Superior temporal gyrus (tissue), 1 donor: Measurements from ENCODE around the gene MYO1E.

Experiments used
- DNase-seq: peaks from one replicate; pipeline ENCODE4 v3.0.0-alpha.2; 2016; ENCODE audit errors: extremely low spot score

The MYO1E gene

DNA sequence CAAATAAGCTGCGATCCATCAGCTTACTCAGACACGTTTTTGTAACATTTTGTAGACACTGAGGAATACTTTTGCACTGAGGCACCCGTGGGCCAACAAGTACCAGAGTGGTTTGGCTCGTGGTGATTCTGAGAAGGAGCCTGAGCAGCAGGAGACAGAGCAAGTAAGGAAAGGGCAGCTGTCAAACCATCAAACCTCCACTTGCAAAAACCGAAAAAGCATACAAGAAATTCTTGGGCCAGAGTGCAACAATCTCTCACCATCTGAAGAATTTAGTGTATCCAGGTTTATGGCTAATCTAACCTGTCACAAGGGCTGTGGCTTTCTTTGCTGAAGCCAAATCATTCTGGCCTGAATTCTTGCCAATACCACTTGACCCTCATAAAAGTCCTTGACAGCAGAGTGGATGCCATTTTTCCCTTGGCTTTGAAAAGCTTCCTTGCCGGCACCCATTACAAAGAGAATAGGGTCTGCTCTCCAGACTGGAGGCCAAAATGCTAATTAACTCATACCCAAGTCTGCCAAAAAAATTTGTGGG, 56.7 kb downstream of the MYO1E start:
- DNase-seq = no peak

DNA sequence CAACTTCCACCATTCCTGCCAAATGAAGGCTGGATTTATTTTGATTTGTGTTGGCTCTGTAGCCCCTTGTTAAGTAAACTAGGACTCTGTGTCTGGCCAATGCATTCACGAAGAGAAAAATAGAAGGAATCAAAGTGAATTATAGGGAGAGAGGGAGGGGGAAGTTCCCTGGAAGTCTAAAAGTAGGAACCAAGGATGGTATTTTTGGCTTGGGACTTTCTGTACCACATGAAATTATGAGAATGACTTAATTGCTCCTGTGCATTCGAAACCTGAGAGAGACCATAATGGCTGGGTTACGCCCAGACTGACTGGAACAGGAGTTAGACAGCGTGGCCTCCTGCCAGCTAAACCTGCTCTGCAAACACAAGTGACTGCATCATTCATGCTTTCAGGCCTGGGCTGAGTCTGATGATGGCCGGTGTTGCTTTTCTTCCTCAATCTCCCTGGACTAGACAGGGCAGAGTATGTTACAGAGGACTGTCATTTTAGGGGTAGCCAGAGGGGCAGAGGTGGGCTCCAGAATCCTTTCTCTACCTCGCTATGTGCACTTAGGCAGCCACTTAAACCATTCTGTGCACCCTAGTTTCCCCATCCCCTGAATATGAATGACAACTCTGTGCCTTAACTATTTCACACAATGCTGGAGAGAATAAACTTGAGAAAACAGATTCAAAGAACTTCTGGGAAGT, 58.9 kb downstream of the MYO1E start:
- no peak for DNase-seq

DNA sequence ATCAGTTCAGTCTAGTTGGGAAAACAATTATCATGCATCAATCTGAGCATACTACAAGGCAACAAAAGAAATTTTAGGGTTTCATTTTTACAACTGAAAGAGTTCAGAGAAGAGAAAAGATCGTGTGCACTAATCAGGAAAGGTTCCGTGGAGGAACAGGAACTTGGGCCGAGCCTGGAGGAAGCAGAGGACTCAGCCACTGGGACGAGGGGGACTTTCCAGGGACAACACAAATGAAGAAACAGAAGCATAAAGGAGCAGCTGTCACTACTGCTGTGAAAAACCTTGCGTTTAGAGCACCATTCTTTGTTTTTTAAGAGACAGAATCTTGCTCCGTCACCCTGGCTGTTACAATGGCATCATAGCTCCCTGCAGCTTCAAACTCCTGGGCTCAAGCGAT, 60.5 kb downstream of the MYO1E start:
- DNase-seq = no peak

DNA sequence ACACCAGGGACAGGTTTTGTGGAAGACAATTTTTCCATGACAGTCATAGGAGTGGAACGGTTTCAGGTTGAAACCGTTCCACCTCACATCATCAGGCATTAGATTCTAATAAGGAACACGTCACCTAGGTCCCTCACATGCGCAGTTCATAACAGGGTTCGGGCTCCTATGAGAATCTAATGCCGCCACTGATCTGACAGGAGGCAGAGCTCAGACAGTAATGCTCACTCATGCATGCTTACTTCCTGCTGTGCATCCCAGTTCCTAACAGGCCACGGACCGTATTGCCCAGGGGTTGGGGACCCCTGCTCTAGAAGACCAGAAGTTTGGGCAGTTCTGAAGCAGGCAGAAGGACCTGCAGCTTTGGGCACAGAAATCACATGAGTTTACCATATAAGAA, 61.5 kb downstream of the MYO1E start:
- no peak for DNase-seq

DNA sequence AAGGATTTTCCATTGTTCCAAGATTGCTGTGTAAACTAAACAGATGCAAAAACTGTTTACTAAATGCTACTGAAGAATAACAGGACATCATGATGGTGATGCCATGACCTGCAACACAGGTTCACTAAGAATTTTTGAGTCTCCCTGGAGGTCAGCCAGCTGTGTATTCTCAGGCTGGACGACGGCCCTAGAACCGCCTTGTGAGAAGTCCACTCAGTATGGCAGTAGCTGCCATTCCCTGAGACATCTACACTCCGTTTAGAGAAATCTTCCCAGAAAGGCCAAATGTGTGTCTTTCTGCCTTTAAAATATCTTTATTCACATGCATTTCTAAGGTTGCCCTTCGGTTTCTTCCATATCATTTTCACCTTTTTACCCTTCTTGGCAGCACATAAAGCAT, 63.3 kb downstream of the MYO1E start:
- DNase-seq = no peak

DNA sequence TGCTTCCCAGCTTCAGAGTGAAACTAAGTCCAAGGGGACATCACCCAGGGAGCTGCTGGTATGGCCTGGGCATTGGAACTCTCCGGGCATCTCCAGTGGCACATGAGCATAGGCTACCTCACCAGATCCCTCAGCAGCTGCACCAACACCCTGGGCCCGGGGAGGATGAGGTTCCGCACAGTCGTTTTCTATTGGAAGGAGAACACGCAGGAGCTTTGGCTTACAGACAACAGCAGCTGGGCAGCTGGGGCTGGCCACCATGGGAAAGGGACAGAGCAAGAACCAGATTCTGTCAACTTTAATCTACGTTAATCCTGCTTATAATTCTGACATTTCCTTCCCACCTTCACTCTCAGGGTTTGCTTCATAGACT, 65.5 kb downstream of the MYO1E start:
- DNase-seq = peak; percentile 62

- DNase-seq = peak; percentile 53
Measured at GRCh38 chr15:59306520-59307164, 66.0 kb downstream of the MYO1E start.

- no peak for DNase-seq
Measured at GRCh38 chr15:59304807-59305206, 67.9 kb downstream of the MYO1E start.

GRCh38 chr15:59304034-59304795, 68.5 kb downstream of the MYO1E start:
- no peak for DNase-seq

GRCh38 chr15:59303633-59304032, 69.0 kb downstream of the MYO1E start:
- peak; percentile 59 for DNase-seq

DNA sequence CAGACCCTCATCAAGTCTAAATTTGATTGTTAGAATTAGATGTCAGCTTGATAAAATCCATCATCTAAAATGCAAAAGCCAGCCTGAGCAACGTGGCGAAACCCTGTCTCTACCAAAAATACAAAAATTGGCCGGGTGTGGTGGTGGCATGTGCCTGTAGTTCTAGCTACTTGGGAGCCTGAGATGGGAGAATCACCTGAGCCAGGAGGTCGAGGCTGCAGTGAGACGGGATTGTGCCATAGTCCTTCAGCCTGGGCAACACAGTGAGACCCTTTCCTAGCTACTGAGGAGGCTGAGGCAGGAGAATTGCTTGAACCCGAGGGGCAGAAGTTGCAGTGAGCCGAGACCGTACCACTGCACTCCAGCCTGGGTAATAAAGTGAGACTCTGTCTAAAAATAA, 69.5 kb downstream of the MYO1E start:
- DNase-seq = no peak

DNA sequence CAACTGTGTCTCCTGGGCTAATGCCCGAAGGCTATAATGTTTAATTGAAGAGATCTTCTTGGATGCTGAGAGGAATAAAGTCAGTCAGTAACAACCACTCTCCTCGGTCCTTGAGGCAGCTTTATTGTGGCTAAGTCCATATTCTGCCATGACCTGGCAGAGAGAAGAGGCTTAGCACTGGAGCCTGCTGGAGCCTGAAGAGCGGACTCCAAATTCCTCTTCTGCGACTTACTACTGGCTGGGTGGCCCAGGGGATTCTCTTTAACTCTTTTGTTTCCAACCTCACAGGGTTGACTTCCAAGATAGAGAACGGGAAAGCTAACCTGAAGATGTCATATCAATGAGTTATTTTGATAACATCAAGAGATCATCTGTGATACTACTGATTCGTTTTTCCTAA, 71.1 kb downstream of the MYO1E start:
- DNase-seq = no peak

- DNase-seq = no peak
Measured at GRCh38 chr15:59300618-59301139, 72.0 kb downstream of the MYO1E start.

- no peak for DNase-seq
Measured at GRCh38 chr15:59299929-59300617, 72.6 kb downstream of the MYO1E start.

DNA sequence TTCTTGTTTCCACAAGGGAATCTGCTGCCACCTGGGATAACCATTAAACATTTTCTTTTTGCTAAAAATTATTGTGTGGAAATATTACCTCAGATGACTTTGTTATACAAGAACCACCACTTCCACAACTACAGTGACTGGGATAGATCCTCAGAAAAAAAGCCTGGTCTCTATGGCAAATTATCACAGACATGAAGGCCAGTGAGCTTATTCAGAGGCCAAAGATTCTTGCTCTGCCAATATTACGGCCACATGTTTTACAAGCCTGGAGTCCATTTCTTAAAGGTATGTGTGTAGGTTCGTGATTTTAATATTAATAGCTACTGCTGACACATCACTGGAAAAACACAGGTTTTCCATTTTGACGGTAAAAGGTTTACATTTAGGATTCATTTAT, 73.8 kb downstream of the MYO1E start:
- no peak for DNase-seq

GRCh38 chr15:59298225-59298853, 74.3 kb downstream of the MYO1E start:
- no peak for DNase-seq

GRCh38 chr15:59296181-59296617, 76.5 kb downstream of the MYO1E start:
- no peak for DNase-seq

DNA sequence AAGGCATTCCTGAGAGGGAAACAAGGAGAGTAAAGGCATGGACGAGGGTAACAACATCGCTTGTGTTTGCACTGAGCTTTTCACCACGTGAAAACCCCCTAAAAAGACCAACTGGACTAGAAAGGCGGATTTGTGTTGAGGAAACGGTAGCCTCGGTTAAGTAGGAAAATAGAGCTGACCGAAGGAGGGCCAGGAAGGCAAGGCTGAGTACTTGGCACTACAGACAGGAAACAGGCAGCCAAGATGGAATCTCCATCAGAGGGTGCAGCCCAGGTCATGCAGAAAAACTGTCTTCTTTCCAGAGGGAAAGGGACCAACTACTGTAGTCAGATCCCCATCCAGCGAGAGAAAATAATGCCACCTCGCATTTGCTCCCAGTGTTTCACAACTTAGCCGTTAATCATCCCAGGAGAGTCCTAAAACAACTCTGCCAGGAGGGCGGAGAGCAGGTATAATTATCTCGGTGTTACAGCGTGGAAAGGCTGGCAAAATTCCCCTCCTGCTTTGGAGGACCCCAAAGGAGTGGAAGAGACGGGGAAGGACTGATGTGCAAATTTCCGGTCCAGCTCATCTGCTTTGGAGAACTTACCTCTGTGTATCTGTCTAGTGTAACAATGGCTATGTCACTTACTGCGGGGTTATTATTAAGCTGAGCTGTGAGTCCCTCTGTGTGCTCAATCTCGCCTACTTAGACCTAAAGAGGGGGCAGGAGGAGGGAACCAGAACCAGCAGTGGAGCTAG, 77.2 kb downstream of the MYO1E start:
- no peak for DNase-seq

- no peak for DNase-seq
Measured at GRCh38 chr15:59294574-59295260, 78.0 kb downstream of the MYO1E start.
